ENCODE results near the gene DLK1. TPM values are rescaled to one million over a fixed set of nuclear protein-coding genes. Genes with fewer than 3 reads are reported as not detected.

The DLK1 gene
- total and polyA plus RNA-seq, 2 of the 13 experiments (the other 11 are each of a cell fraction or from before 2014, with no cell fraction given): 95.5 to 312 TPM

- no peak for TF ChIP-seq HIC2 (CRISPR knock-in tag; IDR thresholded peaks at IDR 0.05; ENCODE audit: low read depth)
- no peak for TF ChIP-seq SIN3B (IDR thresholded peaks at IDR 0.05; ENCODE audit: low read length)
- TF ChIP-seq CHD2 (IDR thresholded peaks at IDR 0.05; ENCODE audit: low read depth, low read length): no peak
- no peak for TF ChIP-seq ARNT2 (CRISPR knock-in tag; IDR thresholded peaks at IDR 0.05; ENCODE audit: low read depth)
- no peak for TF ChIP-seq ZNF790 (CRISPR knock-in tag; IDR thresholded peaks at IDR 0.05; ENCODE audit: borderline replicate concordance)
- TF ChIP-seq, protein P1, sequence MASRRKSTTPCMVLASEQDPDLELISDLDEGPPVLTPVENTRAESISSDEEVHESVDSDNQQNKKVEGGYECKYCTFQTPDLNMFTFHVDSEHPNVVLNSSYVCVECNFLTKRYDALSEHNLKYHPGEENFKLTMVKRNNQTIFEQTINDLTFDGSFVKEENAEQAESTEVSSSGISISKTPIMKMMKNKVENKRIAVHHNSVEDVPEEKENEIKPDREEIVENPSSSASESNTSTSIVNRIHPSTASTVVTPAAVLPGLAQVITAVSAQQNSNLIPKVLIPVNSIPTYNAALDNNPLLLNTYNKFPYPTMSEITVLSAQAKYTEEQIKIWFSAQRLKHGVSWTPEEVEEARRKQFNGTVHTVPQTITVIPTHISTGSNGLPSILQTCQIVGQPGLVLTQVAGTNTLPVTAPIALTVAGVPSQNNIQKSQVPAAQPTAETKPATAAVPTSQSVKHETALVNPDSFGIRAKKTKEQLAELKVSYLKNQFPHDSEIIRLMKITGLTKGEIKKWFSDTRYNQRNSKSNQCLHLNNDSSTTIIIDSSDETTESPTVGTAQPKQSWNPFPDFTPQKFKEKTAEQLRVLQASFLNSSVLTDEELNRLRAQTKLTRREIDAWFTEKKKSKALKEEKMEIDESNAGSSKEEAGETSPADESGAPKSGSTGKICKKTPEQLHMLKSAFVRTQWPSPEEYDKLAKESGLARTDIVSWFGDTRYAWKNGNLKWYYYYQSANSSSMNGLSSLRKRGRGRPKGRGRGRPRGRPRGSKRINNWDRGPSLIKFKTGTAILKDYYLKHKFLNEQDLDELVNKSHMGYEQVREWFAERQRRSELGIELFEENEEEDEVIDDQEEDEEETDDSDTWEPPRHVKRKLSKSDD (CRISPR knock-in tag; IDR thresholded peaks at IDR 0.05; ENCODE audit: low read depth): no peak
Observed at GRCh38 chr14:100698066-100698465, 28.6 kb upstream of the DLK1 start (continued).

DNA sequence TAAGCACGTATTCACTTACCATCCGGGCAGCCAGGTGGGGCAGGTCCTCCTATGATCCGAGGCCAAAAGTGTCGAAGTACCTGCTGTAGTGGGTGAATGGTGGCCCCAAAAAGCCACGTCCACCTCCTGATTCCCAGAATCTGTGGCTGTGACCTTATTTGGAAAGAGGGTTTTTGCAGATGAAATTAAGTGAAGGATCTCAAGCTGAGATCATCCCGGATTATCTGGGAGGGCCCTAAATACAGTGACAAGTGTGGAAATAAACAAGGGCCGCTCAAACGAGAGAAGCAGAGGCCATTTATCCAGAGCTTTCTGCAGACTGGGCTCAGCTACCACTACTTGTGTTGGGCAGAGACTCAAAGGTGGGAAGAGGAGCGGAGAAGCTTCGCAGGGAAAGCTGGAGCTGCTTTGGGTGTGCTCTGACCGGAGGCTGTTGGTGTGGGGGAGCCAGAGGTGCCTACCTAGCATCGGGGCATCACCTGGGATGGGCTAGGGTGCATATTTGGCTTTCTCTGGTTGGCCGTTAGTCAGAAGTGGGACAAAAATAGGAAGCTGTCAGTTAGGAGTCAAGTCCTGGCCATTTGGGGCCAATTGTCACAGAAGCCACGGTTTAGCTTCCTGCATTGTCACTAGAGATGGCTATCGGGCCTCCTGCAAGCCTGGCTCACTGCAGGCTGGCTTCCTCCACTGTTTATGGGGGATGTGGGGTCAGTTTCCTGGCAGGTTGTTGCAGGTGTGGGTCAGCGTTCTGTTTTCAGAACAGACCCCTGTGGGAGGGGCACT lies 27.8 kb upstream of the DLK1 start:
- intact Hi-C loops (cut with micrococcal nuclease; ENCODE audit: unreplicated experiment) (no loop called here), in situ Hi-C loops (cut with HindIII; ENCODE audit: extremely low pct_ligation_motif_present, low pct_unique_long_range_greater_than_20kb) (no loop called here)
- DNase-seq (ENCODE audit: low spot score) (no peak), ATAC-seq (no peak), FAIRE-seq (no peak)
- BruUV-seq (replicated peaks): no TSS peak
- Histone ChIP-seq H3K27me3 (ENCODE audit: control insufficient read depth in 1 of 2, insufficient read depth in 2 of 2, low read length in 2 of 2) (peaks cover 6 to 8% of the 10 kb centered on the region in 2 experiments; a peak in 1 of 5 replicates), H3K4me3 (replicated peaks in 1 of 3; ENCODE audit: insufficient read depth in 1 of 3, low read depth in 2 of 3, low read length in 3 of 3) (no peak overlapping the region; a peak in 1 of 6 replicates), H3K4me1 (ENCODE audit: insufficient read depth, low read length) (peaks cover 86% of the 10 kb centered on the region), H3K36me3 (replicated peaks in 1 of 2; ENCODE audit: control insufficient read depth in 1 of 2, insufficient read depth in 2 of 2, low read length in 2 of 2) (no peaks in the 10 kb centered on the region), H3K9ac (ENCODE audit: insufficient read depth, low read depth, low read length) (no peak overlapping the region), H4K20me1 (ENCODE audit: insufficient read depth, low read length) (no peaks in the 10 kb centered on the region), H3K79me2 (ENCODE audit: insufficient read depth, low read length) (no peaks in the 10 kb centered on the region), H3K27ac (ENCODE audit: extremely low read length, insufficient read depth, low read length) (no peak overlapping the region), H2AFZ (ENCODE audit: low read length) (no peak overlapping the region), H3K4me2 (ENCODE audit: low read depth, low read length) (no peak overlapping the region), H3K9me3 (ENCODE audit: low read length) (no peaks in the 10 kb centered on the region)
- POLR2A ChIA-PET: no interaction called here
- CTCF ChIA-PET (ENCODE audit: low intra/inter-chr PET ratio, low total read pairs): no interaction called here
- 49% methylated on average over 16 of the region's 16 CpGs for WGBS (ENCODE audit: low lambda C conversion rate)
- no peak for TF ChIP-seq ZBTB42 (CRISPR knock-in tag; IDR thresholded peaks at IDR 0.05)
- no peak for TF ChIP-seq ZNF260 (CRISPR knock-in tag; IDR thresholded peaks at IDR 0.05; ENCODE audit: borderline replicate concordance, low read depth)
- TF ChIP-seq SRSF4 (IDR thresholded peaks at IDR 0.05; ENCODE audit: low read depth, low read length, poor library complexity, severe bottlenecking): no peak
- TF ChIP-seq ZNF282 (IDR thresholded peaks at IDR 0.05; ENCODE audit: partially characterized antibody): no peak
- TF ChIP-seq, protein P2, sequence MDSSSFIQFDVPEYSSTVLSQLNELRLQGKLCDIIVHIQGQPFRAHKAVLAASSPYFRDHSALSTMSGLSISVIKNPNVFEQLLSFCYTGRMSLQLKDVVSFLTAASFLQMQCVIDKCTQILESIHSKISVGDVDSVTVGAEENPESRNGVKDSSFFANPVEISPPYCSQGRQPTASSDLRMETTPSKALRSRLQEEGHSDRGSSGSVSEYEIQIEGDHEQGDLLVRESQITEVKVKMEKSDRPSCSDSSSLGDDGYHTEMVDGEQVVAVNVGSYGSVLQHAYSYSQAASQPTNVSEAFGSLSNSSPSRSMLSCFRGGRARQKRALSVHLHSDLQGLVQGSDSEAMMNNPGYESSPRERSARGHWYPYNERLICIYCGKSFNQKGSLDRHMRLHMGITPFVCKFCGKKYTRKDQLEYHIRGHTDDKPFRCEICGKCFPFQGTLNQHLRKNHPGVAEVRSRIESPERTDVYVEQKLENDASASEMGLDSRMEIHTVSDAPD (CRISPR knock-in tag; IDR thresholded peaks at IDR 0.05): no peak
- no peak for TF ChIP-seq ZNF34 (CRISPR knock-in tag; IDR thresholded peaks at IDR 0.05; ENCODE audit: borderline replicate concordance)
